ENCODE data around the gene GALNT14. TPM values are rescaled to one million over a fixed set of nuclear protein-coding genes. Genes with fewer than 3 reads are reported as not detected.

GALNT14 gene
- total and polyA plus RNA-seq, 8 donors = 1.5 to 8.3 (median 5.3) TPM

- intact Hi-C loops (cut with DNase I) = no loop called here
- Histone ChIP-seq H3K27me3 (no peaks in the 10 kb centered on the region), H3K27ac (peak overlapping the region in 1 of 2 donors; percentile 42), H3K4me3 (no peak overlapping the region), H3K9me3 (no peaks in the 10 kb centered on the region), H3K4me1 (no peaks in the 10 kb centered on the region), H3K36me3 (no peaks in the 10 kb centered on the region)
- ATAC-seq (no peak), DNase-seq (no peak)
- no peak for TF ChIP-seq CTCF (IDR thresholded peaks at IDR 0.05)
These were observed 125.8 kb downstream of the GALNT14 start for GRCh38 chr2:31012406-31012805.

- no peak for TF ChIP-seq CTCF (IDR thresholded peaks at IDR 0.05)
- Histone ChIP-seq H3K27me3 (no peaks in the 10 kb centered on the region), H3K4me1 (no peaks in the 10 kb centered on the region), H3K36me3 (no peaks in the 10 kb centered on the region), H3K9me3 (no peaks in the 10 kb centered on the region), H3K27ac (no peak overlapping the region), H3K4me3 (no peak overlapping the region)
- DNase-seq (no peak), ATAC-seq (no peak)
- intact Hi-C loops (cut with DNase I) = no loop called here
These were observed 126.7 kb downstream of the GALNT14 start for GRCh38 chr2:31011587-31011986.

GRCh38 chr2:31008561-31009114 is 129.6 kb downstream of the GALNT14 start:
- Histone ChIP-seq H3K4me3 (no peak overlapping the region), H3K9me3 (no peaks in the 10 kb centered on the region), H3K36me3 (no peaks in the 10 kb centered on the region), H3K27me3 (no peaks in the 10 kb centered on the region), H3K27ac (no peak overlapping the region), H3K4me1 (no peaks in the 10 kb centered on the region)
- no peak for TF ChIP-seq CTCF (IDR thresholded peaks at IDR 0.05)
- ATAC-seq (no peak), DNase-seq (peak in 1 of 4 donors; percentile 45)
- intact Hi-C loops (cut with DNase I) = no loop called here

- intact Hi-C loops (cut with DNase I) = no loop called here
- Histone ChIP-seq H3K4me3 (no peak overlapping the region), H3K36me3 (no peaks in the 10 kb centered on the region), H3K27me3 (no peaks in the 10 kb centered on the region), H3K27ac (no peak overlapping the region), H3K4me1 (no peaks in the 10 kb centered on the region), H3K9me3 (no peaks in the 10 kb centered on the region)
- ATAC-seq = no peak
- no peak for DNase-seq
- no peak for TF ChIP-seq CTCF (IDR thresholded peaks at IDR 0.05)
These were observed 134.0 kb downstream of the GALNT14 start for GRCh38 chr2:31004257-31004656.

GRCh38 chr2:31003749-31004148 is 134.5 kb downstream of the GALNT14 start:
- ATAC-seq (no peak), DNase-seq (no peak)
- Histone ChIP-seq H3K36me3 (no peaks in the 10 kb centered on the region), H3K9me3 (no peaks in the 10 kb centered on the region), H3K4me3 (no peak overlapping the region), H3K4me1 (no peaks in the 10 kb centered on the region), H3K27ac (no peak overlapping the region), H3K27me3 (no peaks in the 10 kb centered on the region)
- intact Hi-C loops (cut with DNase I) = no loop called here
- no peak for TF ChIP-seq CTCF (IDR thresholded peaks at IDR 0.05)
